ENCODE results near the gene TAF8. TPM values are rescaled to one million over a fixed set of nuclear protein-coding genes. Genes with fewer than 3 reads are reported as not detected.

Gene TAF8
- polyA plus RNA-seq, 1 experiment, result 13.9 TPM

DNA sequence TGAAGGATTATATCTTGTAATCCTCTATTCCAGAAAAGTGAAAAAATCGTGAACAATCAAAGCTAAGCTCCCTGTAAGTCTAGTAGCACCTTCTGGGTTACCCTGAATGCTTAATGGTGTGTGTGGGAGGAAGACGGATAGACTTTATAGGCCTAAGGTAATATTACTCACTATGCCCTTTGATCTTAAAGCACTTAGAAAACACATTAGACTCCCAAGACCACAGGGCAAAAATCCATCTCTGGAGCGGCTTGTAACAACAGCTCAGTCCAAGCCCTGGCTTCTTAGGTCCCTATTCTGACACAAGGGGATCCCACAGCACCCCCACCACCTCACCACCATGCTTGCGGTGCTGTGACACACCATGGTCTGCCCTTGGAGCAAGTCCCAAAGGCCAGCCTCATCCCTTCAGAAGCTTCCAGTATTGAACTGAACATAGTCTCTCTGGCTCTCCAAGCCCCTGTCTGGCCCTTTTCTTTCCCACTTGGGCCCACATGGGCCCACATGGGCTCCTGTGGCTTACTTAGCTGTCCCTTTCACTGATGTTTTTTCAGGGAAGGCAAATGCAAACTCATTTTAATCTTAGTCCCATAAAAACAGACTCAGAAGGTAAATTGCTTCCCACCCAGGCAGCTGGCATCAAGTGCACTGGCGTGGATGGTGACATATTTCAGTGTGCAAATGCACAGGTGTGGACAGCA is 63.8 kb downstream of the TAF8 start:
- CTCF ChIA-PET, result interaction anchor here (1.0 kb wide), 1 partner anchor 10 kb away, joined by 4 read pairs; no protein-coding TSS in a partner anchor
- TF ChIP-seq, protein P1, sequence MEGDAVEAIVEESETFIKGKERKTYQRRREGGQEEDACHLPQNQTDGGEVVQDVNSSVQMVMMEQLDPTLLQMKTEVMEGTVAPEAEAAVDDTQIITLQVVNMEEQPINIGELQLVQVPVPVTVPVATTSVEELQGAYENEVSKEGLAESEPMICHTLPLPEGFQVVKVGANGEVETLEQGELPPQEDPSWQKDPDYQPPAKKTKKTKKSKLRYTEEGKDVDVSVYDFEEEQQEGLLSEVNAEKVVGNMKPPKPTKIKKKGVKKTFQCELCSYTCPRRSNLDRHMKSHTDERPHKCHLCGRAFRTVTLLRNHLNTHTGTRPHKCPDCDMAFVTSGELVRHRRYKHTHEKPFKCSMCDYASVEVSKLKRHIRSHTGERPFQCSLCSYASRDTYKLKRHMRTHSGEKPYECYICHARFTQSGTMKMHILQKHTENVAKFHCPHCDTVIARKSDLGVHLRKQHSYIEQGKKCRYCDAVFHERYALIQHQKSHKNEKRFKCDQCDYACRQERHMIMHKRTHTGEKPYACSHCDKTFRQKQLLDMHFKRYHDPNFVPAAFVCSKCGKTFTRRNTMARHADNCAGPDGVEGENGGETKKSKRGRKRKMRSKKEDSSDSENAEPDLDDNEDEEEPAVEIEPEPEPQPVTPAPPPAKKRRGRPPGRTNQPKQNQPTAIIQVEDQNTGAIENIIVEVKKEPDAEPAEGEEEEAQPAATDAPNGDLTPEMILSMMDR (IDR thresholded peaks at IDR 0.05; ENCODE audit: insufficient read depth, low read depth, low read length), result no peak
- POLR2A ChIA-PET, result no interaction called here
- Histone ChIP-seq H3K4me3 (ENCODE audit: low read depth, low read length) (no peak overlapping the region), H3K27me3 (ENCODE audit: control insufficient read depth, insufficient read depth, low read length) (peaks cover 1% of the 10 kb centered on the region; the same call in 1 of the 2 replicates), H3K36me3 (ENCODE audit: control insufficient read depth, insufficient read depth, low read length) (peaks cover 1% of the 10 kb centered on the region; the same call in 1 of the 2 replicates)
- DNase-seq (ENCODE audit: low read depth), result no peak

DNA sequence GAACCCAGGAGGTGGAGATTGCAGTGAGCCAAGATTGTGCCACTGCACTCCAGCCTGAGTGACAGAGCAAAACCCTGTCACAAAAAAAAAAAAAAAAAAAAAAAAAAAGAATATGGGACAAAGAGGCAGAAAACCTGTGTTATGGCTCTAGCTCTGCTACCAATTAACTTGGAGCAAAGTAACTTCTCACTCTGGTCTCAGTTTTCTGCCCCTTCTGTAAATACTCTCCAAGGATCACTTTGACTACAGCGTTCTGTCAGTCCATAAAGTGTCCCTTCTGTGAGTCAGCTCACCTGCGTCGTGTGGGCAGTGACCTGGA is 67.5 kb downstream of the TAF8 start:
- Histone ChIP-seq H3K27me3 (ENCODE audit: control insufficient read depth, insufficient read depth, low read length) (0 out of 2 replicates have a peak, but pooled peaks cover 1% of the 10 kb centered on the region), H3K36me3 (ENCODE audit: control insufficient read depth, insufficient read depth, low read length) (no peaks in the 10 kb centered on the region), H3K4me3 (ENCODE audit: low read depth, low read length) (no peak overlapping the region)
- ChIA-PET CTCF (interaction anchor here (1.2 to 1.3 kb wide), 2 partner anchors 14 to 32 kb away, joined by 3 read pairs; no protein-coding TSS in a partner anchor), POLR2A (no interaction called here)
- DNase-seq (ENCODE audit: low read depth), result no peak
- TF ChIP-seq, protein P1 (IDR thresholded peaks at IDR 0.05; ENCODE audit: insufficient read depth, low read depth, low read length), result no peak

DNA sequence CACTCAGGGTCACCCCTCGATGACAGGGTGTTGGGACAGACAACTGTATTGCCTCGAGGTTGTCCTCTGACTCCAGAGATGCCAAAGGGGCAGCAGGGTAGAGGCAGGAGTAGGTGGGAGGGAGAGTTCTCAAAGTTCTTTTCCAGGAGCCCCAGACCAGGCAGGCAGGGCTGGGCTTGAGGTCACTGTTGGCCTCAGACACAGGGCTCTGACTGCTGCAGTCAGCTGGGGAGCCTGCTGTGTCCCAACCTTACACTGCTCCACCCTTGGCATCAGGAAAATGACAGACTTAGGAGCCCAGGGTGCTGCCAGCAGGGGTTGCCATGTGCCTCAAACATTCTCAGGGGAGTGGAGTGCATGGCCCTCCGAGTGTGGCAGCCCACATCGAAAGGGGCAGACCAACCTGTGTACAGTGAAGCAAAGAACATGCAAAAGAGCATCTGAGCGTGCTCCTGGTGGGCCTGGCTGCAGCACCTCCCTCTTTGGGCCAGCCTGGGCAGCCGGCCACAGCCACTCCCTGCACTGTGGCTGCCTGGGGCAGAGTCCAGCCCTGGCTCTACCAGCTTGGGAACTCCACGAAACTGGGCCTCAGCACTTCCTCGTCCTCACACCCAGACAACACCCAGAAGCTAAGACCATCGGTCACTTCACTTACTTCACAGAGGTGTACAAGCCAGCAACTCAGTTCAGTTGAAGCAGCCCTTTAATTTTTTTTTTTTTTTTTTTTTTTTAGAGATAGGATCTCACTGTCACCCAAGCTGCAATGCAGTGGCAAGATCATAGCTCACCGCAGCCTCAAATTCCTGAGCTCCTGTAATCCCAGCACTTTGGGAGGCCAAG is 68.1 kb downstream of the TAF8 start:
- TF ChIP-seq, protein P1 (IDR thresholded peaks at IDR 0.05; ENCODE audit: insufficient read depth, low read depth, low read length), result no peak
- Histone ChIP-seq H3K4me3 (ENCODE audit: low read depth, low read length) (no peak overlapping the region), H3K27me3 (ENCODE audit: control insufficient read depth, insufficient read depth, low read length) (0 out of 2 replicates have a peak, but pooled peaks cover 1% of the 10 kb centered on the region), H3K36me3 (ENCODE audit: control insufficient read depth, insufficient read depth, low read length) (no peaks in the 10 kb centered on the region)
- ChIA-PET POLR2A (interaction anchor here (0.6 kb wide), 1 partner anchor 286 kb away, joined by 3 read pairs; no protein-coding TSS in a partner anchor), CTCF (interaction anchor here (1.2 to 1.3 kb wide), 2 partner anchors 14 to 32 kb away, joined by 3 read pairs; no protein-coding TSS in a partner anchor)
- DNase-seq (ENCODE audit: low read depth), result no peak

DNA sequence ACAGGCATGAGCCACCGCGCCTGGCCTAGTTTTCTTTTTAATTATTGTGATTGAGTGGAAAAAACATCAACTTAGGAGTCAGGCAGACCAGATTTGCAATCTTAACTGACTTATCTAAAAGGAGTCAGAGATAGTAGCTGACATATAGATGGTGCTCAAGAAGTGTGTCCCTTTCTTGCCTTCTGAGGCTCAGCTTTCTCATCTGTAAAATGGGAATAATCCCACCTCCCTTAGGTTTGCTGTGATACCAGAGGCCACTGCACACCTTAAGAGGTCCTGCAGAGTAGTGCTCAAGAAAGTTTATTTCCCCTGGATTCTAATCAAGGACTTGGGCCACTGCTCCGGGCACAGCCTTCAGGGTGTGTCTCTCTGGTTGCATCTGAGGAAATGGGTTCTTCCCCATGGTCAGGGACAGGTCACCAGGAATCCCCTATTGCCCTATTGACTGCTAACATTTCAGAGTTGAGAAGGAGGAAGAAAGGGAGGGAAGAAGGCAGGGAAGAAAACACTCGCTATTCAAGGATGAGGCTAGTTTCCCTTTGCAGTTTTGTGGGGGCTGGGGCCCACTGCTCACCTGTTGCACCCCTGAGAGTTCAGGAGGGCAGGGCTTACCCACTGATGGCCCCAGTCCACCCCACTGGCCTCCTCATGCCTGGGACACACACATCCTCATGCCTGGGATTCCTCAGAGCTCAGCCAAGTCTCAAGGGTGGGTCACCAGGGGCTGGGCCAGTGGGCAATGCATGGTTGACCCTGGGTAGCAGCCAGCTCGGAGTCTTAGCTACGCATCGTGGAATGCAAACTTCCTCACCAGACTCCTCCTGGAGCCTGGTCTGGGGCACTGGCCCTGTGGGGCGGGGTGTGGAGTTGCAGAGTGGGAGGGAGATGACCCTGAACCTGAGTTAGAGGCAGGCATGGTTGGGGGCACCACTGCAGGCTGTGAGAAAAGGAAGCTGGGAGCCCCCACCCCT is 70.9 kb downstream of the TAF8 start:
- DNase-seq (ENCODE audit: low read depth), result no peak
- no peak overlapping the region for H3K4me3 ChIP-seq (ENCODE audit: low read depth, low read length)
- ChIA-PET CTCF (interaction anchor here (0.8 to 1.3 kb wide), 2 partner anchors 16 to 19 kb away, joined by 3 read pairs; no protein-coding TSS in a partner anchor), POLR2A (interaction anchor here (0.5 kb wide), 1 partner anchor 25 kb away, joined by 3 read pairs; no protein-coding TSS in a partner anchor)
- 0 out of 2 replicates have a peak, but pooled peaks cover 1% of the 10 kb centered on the region for H3K27me3 ChIP-seq (ENCODE audit: control insufficient read depth, insufficient read depth, low read length)
- no peaks in the 10 kb centered on the region for H3K36me3 ChIP-seq (ENCODE audit: control insufficient read depth, insufficient read depth, low read length)
- TF ChIP-seq, protein P1 (IDR thresholded peaks at IDR 0.05; ENCODE audit: insufficient read depth, low read depth, low read length), result no peak
